Breast epithelium (tissue), 4 donors: Measurements from ENCODE around the gene BLOC1S3. TPM values are rescaled to one million over a fixed set of nuclear protein-coding genes. Genes with fewer than 3 reads are reported as not detected.

ENCODE experiments used
- DNase-seq, 2 donors: peaks; one replicate each; pipeline ENCODE4 v3.0.0-alpha.2; 2019; ENCODE audit warnings: low spot score in 2 of 2
- H3K27ac ChIP-seq, 2 donors: fragments of 200-600 bp; sonication (generic) in 1 of 2; one replicate each; pipeline ENCODE4 v1.5.1; 2016 to 2019; ENCODE audit warnings: mild to moderate bottlenecking in 1 of 2
- H3K27me3 ChIP-seq, 2 donors: fragments of 200-600 bp; sonication (generic) in 1 of 2; one replicate each; pipeline versions ENCODE4 v1.5.1 to v1.6.0; 2017 to 2019; ENCODE audit warnings: control low read depth in 1 of 2, mild to moderate bottlenecking in 1 of 2
- H3K36me3 ChIP-seq: fragments of 200-600 bp; one replicate; pipeline ENCODE4 v1.5.1; 2019
- H3K4me1 ChIP-seq, 2 donors: fragments of 200-600 bp; sonication (generic); one replicate each; pipeline ENCODE4 v1.5.1; 2016 to 2019; ENCODE audit warnings: control low read depth in 1 of 2
- H3K4me3 ChIP-seq, 3 donors: fragments of 200-600 bp; sonication (generic); 1 replicate in 2 of 3; 2 replicates in 1 of 3; pipeline ENCODE4 v1.5.1; 2016 to 2019; ENCODE audit warnings: mild to moderate bottlenecking in 3 of 3, moderate library complexity in 2 of 3
- H3K9me3 ChIP-seq, 2 donors: fragments of 200-600 bp; sonication (generic) in 1 of 2; one replicate each; pipeline ENCODE4 v1.5.1; 2016 to 2019; ENCODE audit warnings: control low read depth in 1 of 2
- POLR2A ChIP-seq: fragments of 450-650 bp; IDR thresholded peaks from one replicate; pipeline ENCODE4 v1.6.1; 2016; ENCODE audit warnings: antibody characterized with exemption, mild to moderate bottlenecking, moderate library complexity
- POLR2AphosphoS5 ChIP-seq, 3 donors: sonication (generic); formaldehyde crosslinking; IDR thresholded peaks; one replicate each; pipeline ENCODE4 v1.6.1; 2017; ENCODE audit warnings: antibody characterized with exemption in 3 of 3
- intact Hi-C: fragments of 100-400 bp; cut with DNase I; formaldehyde crosslinking; loops from one replicate; pipeline ENCODE4 v1.15.1; 2023; ENCODE audit warnings: low total_unique reads
- total RNA-seq, 3 donors: library from RNA; depleted of rRNA; stranded (reverse); fragments of >200 nt; gene quantifications; one replicate each; pipeline ENCODE4 v1.1.0, GENCODE V29; 2016
- TF ChIP-seq, protein P1 (sequence below), 3 donors: fragments of 450-650 bp; IDR thresholded peaks; one replicate each; pipeline ENCODE4 v1.5.1; 2016 to 2017; ENCODE audit warnings: antibody characterized with exemption in 3 of 3, mild to moderate bottlenecking in 3 of 3, moderate library complexity in 3 of 3

Gene BLOC1S3
- total RNA-seq, 3 donors from 2014 or later: 10.2 to 13.0 (median 10.6) TPM

DNA sequence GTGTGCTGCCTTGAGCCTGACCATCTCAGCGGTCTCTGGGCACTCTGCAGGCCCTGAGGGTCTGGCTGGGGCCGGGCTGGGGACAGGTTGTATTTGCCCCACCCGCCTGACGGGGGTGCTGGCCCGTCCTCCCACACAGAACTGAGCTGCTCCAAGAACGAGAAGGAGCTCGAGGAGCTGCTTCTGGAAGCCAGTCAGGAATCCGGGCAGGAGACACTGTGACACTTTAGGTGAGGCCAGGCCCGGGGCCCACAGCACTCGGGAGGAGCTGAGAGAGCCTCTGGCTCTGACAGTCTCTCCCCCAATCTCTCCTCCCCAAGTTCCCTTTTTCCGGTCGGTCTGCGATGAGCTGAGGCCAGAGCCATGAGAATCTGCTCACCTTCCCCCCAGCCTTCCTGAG lies 32.3 kb upstream of the BLOC1S3 start:
- Histone ChIP-seq H3K9me3 (no peaks in the 10 kb centered on the region), H3K4me3 (no peak overlapping the region), H3K36me3 (no peaks in the 10 kb centered on the region), H3K27ac (no peak overlapping the region), H3K27me3 (no peaks in the 10 kb centered on the region), H3K4me1 (no peaks in the 10 kb centered on the region)
- DNase-seq: no peak
- intact Hi-C loops: no loop called here
- TF ChIP-seq, protein P1, sequence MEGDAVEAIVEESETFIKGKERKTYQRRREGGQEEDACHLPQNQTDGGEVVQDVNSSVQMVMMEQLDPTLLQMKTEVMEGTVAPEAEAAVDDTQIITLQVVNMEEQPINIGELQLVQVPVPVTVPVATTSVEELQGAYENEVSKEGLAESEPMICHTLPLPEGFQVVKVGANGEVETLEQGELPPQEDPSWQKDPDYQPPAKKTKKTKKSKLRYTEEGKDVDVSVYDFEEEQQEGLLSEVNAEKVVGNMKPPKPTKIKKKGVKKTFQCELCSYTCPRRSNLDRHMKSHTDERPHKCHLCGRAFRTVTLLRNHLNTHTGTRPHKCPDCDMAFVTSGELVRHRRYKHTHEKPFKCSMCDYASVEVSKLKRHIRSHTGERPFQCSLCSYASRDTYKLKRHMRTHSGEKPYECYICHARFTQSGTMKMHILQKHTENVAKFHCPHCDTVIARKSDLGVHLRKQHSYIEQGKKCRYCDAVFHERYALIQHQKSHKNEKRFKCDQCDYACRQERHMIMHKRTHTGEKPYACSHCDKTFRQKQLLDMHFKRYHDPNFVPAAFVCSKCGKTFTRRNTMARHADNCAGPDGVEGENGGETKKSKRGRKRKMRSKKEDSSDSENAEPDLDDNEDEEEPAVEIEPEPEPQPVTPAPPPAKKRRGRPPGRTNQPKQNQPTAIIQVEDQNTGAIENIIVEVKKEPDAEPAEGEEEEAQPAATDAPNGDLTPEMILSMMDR (IDR thresholded peaks at IDR 0.05): no peak
- no peak for TF ChIP-seq POLR2A
- TF ChIP-seq POLR2AphosphoS5 (IDR thresholded peaks at IDR 0.05): no peak

DNA sequence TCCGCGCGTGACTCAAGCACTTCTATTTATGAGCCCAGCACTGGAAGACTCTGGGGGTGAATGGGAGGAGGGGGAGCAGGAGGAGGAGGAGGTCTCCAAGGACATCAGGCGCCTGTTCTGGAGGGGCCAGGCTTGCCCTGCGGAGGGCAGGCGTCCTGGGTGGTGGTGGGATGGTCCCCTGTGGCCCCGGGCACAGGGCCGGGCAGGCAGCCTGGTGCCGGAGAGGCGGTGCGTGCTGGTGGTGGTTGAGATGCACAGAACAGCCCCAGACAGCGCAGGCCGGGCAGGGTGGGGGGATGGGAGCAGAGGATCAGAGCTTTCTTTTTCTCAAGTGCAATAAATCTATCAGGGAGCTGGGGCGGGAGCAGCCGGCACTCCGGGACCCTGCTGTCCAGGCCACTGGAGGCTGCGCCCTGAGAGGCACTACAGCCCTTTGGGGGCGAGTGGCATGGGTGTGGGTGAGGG lies 31.8 kb upstream of the BLOC1S3 start:
- no peak overlapping the region for H3K27ac ChIP-seq

DNA sequence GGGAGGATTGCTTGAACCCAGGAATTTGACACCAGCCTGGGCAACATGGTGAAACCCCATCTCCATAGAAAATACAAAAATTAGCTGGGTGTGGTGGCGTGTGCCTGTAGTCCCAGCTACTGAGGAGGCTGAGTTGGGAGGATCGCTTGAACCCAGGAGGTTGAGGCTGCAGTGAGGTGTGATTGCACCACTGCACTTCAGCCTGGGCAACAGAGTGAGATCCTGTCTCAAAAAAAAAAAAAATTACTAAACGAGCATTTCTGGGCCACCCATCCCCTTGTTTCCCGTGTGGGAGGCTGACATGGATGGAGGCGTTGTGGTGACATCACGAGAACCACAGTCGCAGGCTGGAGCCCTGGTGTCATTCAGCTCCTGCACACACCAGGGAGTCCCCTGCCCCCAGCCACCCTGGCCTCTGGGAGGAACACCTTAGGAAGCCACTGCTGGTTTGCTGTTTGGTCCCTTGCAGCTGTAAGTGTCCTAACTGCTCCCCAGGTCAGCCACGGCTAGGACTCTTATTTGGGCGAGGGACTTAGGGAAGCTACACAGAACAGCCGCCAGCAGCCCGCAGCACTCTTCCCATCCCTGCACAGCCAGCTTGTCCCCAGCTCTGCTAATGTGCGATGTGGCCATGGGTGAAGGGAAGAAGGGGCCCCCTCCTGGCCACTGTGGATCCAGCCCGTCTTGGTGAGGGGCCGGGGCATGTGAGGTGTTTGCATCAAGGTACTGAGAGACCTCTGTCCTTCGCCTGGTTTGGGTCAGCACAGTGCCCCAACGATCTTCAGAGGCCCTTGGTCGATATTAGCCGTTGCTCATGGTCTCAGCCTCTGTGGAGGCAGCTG lies 30.5 kb upstream of the BLOC1S3 start:
- intact Hi-C loops: no loop called here
- no peak overlapping the region for H3K27ac ChIP-seq
- H3K9me3 ChIP-seq: no peaks in the 10 kb centered on the region
- H3K36me3 ChIP-seq: no peaks in the 10 kb centered on the region
- H3K4me1 ChIP-seq: peaks cover 8 to 11% of the 10 kb centered on the region in 2 donors
- no peak for DNase-seq
- TF ChIP-seq POLR2A (no peak), POLR2AphosphoS5 (IDR thresholded peaks at IDR 0.05) (no peak)
- TF ChIP-seq, protein P1 (IDR thresholded peaks at IDR 0.05): no peak
- peaks cover 2 to 8% of the 10 kb centered on the region in 2 donors for H3K27me3 ChIP-seq
- no peak overlapping the region for H3K4me3 ChIP-seq

More for the DNA sequence above, 31.8 kb upstream of the BLOC1S3 start:
- no peak for DNase-seq
- Histone ChIP-seq H3K36me3 (no peaks in the 10 kb centered on the region), H3K27me3 (peaks cover 0 to 2% of the 10 kb centered on the region in 2 donors), H3K4me3 (no peak overlapping the region), H3K9me3 (no peaks in the 10 kb centered on the region), H3K4me1 (no peaks in the 10 kb centered on the region)
- TF ChIP-seq POLR2AphosphoS5 (IDR thresholded peaks at IDR 0.05) (no peak), POLR2A (no peak)
- TF ChIP-seq, protein P1 (IDR thresholded peaks at IDR 0.05): no peak
- intact Hi-C loops: no loop called here

DNA sequence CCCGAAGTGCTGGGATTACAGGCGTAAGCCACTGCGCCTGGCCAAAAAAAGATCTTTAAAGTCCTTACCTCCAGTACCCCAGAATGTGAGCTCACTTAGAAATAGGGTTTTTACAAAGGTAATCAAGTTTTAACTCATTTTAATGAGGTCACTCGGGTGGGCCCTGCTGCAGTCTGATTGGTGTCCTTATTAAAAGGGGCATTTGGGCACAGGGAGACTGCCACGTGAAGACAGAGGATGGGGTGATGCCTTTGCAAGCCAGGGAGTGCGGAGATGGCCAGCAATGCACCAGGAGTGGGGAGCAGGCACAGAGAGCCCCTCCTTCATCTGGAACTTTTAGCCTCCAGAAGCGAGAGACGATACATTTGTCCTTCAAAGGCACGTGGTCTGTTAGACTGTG lies 29.5 kb upstream of the BLOC1S3 start:
- no peak overlapping the region for H3K27ac ChIP-seq
- TF ChIP-seq POLR2A (no peak), POLR2AphosphoS5 (IDR thresholded peaks at IDR 0.05) (no peak)
- TF ChIP-seq, protein P1 (IDR thresholded peaks at IDR 0.05): no peak
- H3K4me1 ChIP-seq: peaks cover 18 to 19% of the 10 kb centered on the region in 2 donors
- H3K36me3 ChIP-seq: no peaks in the 10 kb centered on the region
- peaks cover 2 to 8% of the 10 kb centered on the region in 2 donors for H3K27me3 ChIP-seq
- DNase-seq: no peak
- no peaks in the 10 kb centered on the region for H3K9me3 ChIP-seq
- no peak overlapping the region for H3K4me3 ChIP-seq
- intact Hi-C loops: no loop called here

DNA sequence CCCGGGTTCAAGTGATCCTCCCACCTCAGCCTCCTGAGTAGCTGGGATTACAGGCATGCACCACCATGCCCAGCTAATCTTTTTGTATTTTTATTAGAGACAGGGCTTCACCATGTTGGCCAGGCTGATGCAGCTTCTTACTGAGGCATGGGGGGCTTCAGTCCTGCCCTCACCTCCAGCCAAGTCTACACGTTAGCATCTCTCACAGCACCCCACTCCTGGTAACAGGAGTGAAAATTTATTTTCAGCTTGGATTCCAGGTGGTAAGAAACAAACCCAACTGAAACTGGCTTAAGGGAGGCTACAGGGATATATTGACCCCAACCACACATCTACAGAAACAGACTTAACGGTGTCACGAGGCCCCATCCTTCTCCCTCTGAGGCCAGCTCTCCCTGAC lies 28.4 kb upstream of the BLOC1S3 start:
- no peak overlapping the region for H3K27ac ChIP-seq
- DNase-seq: no peak
- no peaks in the 10 kb centered on the region for H3K9me3 ChIP-seq
- H3K4me1 ChIP-seq: peaks cover 19% of the 10 kb centered on the region in 2 donors
- intact Hi-C loops: no loop called here
- peaks cover 2 to 8% of the 10 kb centered on the region in 2 donors for H3K27me3 ChIP-seq
- no peak for TF ChIP-seq POLR2A
- no peaks in the 10 kb centered on the region for H3K36me3 ChIP-seq
- H3K4me3 ChIP-seq: no peak overlapping the region
